ENCODE measurements around the gene GMDS. TPM values are rescaled to one million over a fixed set of nuclear protein-coding genes. Genes with fewer than 3 reads are reported as not detected.

The GMDS gene
- total and polyA plus RNA-seq, 11 donors = 4.5 to 10.7 (median 7.0) TPM

DNA sequence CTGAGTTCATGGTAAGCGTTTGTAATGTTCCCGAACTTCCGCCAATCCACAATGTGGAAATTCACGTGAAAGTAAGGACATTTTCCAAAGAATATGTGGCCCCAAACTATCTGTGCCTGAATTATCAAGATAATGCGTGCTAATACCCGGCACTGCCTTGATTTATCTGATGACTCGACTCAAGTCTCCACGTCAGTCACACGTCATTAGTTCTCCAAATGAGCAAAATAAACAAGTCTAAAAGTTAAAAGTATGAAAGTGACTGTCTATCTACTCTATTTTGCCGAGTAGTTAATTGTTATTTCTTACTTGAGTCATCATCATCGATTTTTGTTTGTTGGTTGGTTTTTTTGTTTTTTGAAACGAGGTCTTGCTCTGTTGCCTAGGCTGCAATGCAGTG is 657.4 kb downstream of the GMDS start:
- intact Hi-C loops (cut with DNase I) = no loop called here
- no peaks in the 10 kb centered on the region for H3K4me1 ChIP-seq
- no peaks in the 10 kb centered on the region for H3K9me3 ChIP-seq
- no peak overlapping the region for H3K4me3 ChIP-seq
- peaks cover 0 to 7% (median 0%) of the 10 kb centered on the region in 9 donors for H3K27me3 ChIP-seq
- WGBS, 4 donors = 87 to 92% (median 90%) methylated on average over 12 of the region's 12 CpGs
- no peaks in the 10 kb centered on the region for H3K36me3 ChIP-seq
- H3K27ac ChIP-seq = no peak overlapping the region
- ATAC-seq (no peak), DNase-seq (no peak)
- no peak for TF ChIP-seq POLR2A (IDR thresholded peaks at IDR 0.05)
- TF ChIP-seq, protein P1, sequence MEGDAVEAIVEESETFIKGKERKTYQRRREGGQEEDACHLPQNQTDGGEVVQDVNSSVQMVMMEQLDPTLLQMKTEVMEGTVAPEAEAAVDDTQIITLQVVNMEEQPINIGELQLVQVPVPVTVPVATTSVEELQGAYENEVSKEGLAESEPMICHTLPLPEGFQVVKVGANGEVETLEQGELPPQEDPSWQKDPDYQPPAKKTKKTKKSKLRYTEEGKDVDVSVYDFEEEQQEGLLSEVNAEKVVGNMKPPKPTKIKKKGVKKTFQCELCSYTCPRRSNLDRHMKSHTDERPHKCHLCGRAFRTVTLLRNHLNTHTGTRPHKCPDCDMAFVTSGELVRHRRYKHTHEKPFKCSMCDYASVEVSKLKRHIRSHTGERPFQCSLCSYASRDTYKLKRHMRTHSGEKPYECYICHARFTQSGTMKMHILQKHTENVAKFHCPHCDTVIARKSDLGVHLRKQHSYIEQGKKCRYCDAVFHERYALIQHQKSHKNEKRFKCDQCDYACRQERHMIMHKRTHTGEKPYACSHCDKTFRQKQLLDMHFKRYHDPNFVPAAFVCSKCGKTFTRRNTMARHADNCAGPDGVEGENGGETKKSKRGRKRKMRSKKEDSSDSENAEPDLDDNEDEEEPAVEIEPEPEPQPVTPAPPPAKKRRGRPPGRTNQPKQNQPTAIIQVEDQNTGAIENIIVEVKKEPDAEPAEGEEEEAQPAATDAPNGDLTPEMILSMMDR (IDR thresholded peaks at IDR 0.05) = no peak

DNA sequence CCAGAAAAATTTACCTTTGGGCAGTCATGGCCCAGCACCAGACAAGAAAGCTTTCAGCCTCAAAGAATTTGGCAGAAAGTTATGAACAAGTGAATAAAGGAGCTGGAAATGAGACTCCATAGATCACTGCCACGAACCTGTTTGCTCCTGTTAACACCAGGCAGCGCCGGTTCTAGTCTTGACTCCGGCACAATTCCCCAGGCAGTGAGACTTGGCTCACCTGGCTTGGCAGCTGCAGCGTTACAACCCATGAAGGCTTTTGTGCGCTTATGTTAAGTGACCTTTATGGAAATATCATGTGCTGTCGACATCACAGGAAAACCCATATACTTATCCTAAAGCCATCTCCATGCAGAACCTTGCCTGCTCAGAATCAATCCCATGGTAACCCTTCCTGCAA is 657.9 kb downstream of the GMDS start:
- Histone ChIP-seq H3K27me3 (peaks cover 0 to 7% (median 0%) of the 10 kb centered on the region in 9 donors), H3K27ac (no peak overlapping the region), H3K4me3 (no peak overlapping the region), H3K36me3 (no peaks in the 10 kb centered on the region), H3K4me1 (no peaks in the 10 kb centered on the region), H3K9me3 (no peaks in the 10 kb centered on the region)
- WGBS, 4 donors = 85 to 91% (median 89%) methylated on average over 7 of the region's 7 CpGs
- TF ChIP-seq, protein P1 (IDR thresholded peaks at IDR 0.05) = no peak
- no peak for TF ChIP-seq POLR2A (IDR thresholded peaks at IDR 0.05)
- ATAC-seq (no peak), DNase-seq (no peak)
- intact Hi-C loops (cut with DNase I) = no loop called here

DNA sequence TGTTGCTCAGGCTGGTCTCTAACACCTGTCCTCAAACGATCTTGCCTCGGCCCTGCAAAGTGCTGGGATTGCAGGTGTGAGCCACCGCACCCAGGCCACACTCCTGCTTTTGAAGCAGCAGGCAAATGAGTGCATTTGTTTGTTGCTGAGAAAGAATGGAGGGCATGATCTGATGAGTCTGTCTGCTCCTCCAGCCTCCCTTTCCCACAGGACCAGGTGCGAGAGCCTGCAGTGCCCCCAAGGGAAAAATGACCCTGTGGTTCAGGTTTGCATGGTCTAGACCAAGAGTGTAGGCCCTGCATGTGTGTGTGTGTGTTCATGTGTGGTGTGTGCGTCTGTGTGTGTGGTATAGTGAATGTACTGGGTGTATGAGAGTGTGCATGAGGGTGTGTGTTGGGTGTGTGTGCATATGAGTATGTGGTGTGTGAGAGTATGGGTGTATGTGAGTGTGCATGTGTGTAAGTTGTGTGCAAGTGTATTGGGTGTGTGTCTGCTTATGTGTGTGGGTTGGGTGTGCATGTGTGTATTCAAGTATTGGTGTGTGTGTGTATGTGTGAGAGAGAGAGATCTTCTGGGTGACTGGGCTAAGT is 658.4 kb downstream of the GMDS start:
- H3K4me3 ChIP-seq = no peak overlapping the region
- H3K4me1 ChIP-seq = no peaks in the 10 kb centered on the region
- H3K9me3 ChIP-seq = no peaks in the 10 kb centered on the region
- ATAC-seq = no peak
- no peak for TF ChIP-seq POLR2A (IDR thresholded peaks at IDR 0.05)
- TF ChIP-seq, protein P1 (IDR thresholded peaks at IDR 0.05) = no peak
- intact Hi-C loops (cut with DNase I) = no loop called here
- no peaks in the 10 kb centered on the region for H3K36me3 ChIP-seq
- 87 to 99% (median 93%) methylated on average over 5 of the region's 5 CpGs for WGBS, 4 donors
- DNase-seq = no peak
- H3K27ac ChIP-seq = no peak overlapping the region
- peaks cover 0 to 7% (median 0%) of the 10 kb centered on the region in 9 donors for H3K27me3 ChIP-seq

DNA sequence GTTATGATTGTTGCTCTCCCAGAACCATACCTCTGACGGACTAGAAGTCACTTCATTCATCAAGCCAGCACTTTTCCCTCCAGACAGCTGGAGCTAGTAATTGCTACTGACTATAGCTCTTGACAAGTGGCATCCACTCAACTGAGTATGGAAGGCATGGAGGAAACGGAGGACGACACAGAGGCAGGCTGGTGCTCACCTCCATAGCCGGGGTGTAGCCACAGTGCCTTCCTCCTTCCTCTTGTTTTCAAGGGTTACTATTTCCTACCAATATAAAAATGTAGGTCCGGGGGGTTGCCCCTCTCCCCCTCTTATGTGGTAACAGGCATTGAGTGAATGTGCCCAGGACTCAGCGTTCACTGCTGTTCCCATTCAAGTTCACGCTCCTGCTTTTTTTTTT is 659.1 kb downstream of the GMDS start:
- TF ChIP-seq, protein P1 (IDR thresholded peaks at IDR 0.05) = no peak
- no peak for TF ChIP-seq POLR2A (IDR thresholded peaks at IDR 0.05)
- peaks cover 0 to 7% (median 0%) of the 10 kb centered on the region in 9 donors for H3K27me3 ChIP-seq
- intact Hi-C loops (cut with DNase I) = no loop called here
- ATAC-seq (no peak), DNase-seq (no peak)
- WGBS, 4 donors = 81 to 92% (median 89%) methylated on average over 7 of the region's 7 CpGs
- no peaks in the 10 kb centered on the region for H3K36me3 ChIP-seq
- H3K4me3 ChIP-seq = no peak overlapping the region
- H3K27ac ChIP-seq = no peak overlapping the region
- H3K9me3 ChIP-seq = no peaks in the 10 kb centered on the region
- no peaks in the 10 kb centered on the region for H3K4me1 ChIP-seq

All from heart left ventricle (tissue), 16 donors.